Tibial nerve (tissue), 4 donors: ENCODE data around the gene C2orf76. TPM values are rescaled to one million over a fixed set of nuclear protein-coding genes. Genes with fewer than 3 reads are reported as not detected.
"Not testable (repeated sequence)": the region's sequence is repeated elsewhere in the genome, so short reads cannot be mapped to it uniquely, and the experiment has no call there.

Experiments
- DNase-seq, 2 donors: peaks; one replicate each; pipeline ENCODE4 v3.0.0-alpha.2; 2019; ENCODE audit warnings: low spot score in 2 of 2
- H3K27ac ChIP-seq, 4 donors: fragments of 200-600 bp; sonication (generic) in 3 of 4; one replicate each; pipeline ENCODE4 v1.5.1; 2017 to 2019; ENCODE audit warnings: mild to moderate bottlenecking in 1 of 4
- H3K27me3 ChIP-seq, 2 donors: fragments of 200-600 bp; sonication (generic) in 1 of 2; one replicate each; pipeline versions ENCODE4 v1.5.1 to v1.6.0; 2017 to 2019
- H3K36me3 ChIP-seq, 3 donors: fragments of 200-600 bp; sonication (generic); one replicate each; pipeline ENCODE4 v1.5.1; 2018 to 2019
- H3K4me1 ChIP-seq, 4 donors: fragments of 200-600 bp; sonication (generic) in 3 of 4; one replicate each; pipeline ENCODE4 v1.5.1; 2017 to 2019
- H3K4me3 ChIP-seq, 4 donors: fragments of 200-600 bp; sonication (generic) in 3 of 4; one replicate each; pipeline ENCODE4 v1.5.1; 2017 to 2019; ENCODE audit warnings: mild to moderate bottlenecking in 1 of 4, moderate library complexity in 1 of 4
- H3K9me3 ChIP-seq, 4 donors: fragments of 200-600 bp; sonication (generic) in 3 of 4; one replicate each; pipeline ENCODE4 v1.5.1; 2017 to 2019
- CTCF ChIP-seq, 5 experiments: fragments of 200-600 bp in 3 of 5; fragments of 450-650 bp in 2 of 5; sonication (generic) in 3 of 5; IDR thresholded peaks; one replicate each; pipeline ENCODE4 v1.5.1; 2016 to 2019; ENCODE audit warnings: antibody characterized with exemption in 5 of 5, mild to moderate bottlenecking in 3 of 5, moderate library complexity in 2 of 5
- EP300 ChIP-seq, 2 donors: sonication (generic); formaldehyde crosslinking; IDR thresholded peaks; one replicate each; pipeline ENCODE4 v1.6.1; 2017; ENCODE audit warnings: antibody characterized with exemption in 2 of 2, mild to moderate bottlenecking in 1 of 2
- POLR2A ChIP-seq, 2 donors: fragments of 450-650 bp; IDR thresholded peaks; one replicate each; pipeline ENCODE4 v1.6.1; 2017; ENCODE audit warnings: antibody characterized with exemption in 2 of 2, mild to moderate bottlenecking in 2 of 2, moderate library complexity in 2 of 2
- WGBS, 2 donors: methylation state at CpG; one replicate each; pipeline ENCODE4 v1.1.5; 2018; 5-methylcytosine and 5-hydroxymethylcytosine counted together
- total RNA-seq, 4 donors: library from RNA; depleted of rRNA; stranded (reverse); fragments of >200 nt; gene quantifications; one replicate each; pipeline ENCODE4 v1.1.0, GENCODE V29; 2016

Gene C2orf76
- total RNA-seq, 4 donors from 2014 or later = 1.4 to 14.2 (median 9.4) TPM

DNA sequence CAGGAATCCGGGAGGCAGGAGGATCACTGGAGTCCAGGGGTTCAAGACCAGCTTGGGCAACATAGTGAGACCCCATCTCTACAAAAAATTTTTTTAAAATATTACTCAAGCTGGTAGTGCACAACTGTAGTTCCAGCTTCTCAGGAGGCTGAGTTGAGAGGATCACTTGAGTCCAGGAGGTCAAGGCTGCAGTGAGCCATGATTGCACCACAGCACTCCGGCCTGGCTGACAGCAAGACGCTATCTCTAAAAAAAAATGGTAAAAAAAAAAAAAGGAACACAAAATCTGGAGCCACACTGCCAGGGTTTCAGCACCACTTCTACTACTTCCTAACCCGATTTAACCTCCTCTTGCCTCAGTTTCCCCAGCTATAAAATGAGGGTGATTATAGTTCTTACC, 86.0 kb downstream of the C2orf76 start:
- Histone ChIP-seq H3K36me3 (no peaks in the 10 kb centered on the region), H3K4me3 (no peak overlapping the region), H3K4me1 (peaks cover 0 to 15% (median 5%) of the 10 kb centered on the region in 4 donors), H3K27ac (no peak overlapping the region), H3K9me3 (no peaks in the 10 kb centered on the region), H3K27me3 (no peaks in the 10 kb centered on the region)
- no peak for TF ChIP-seq CTCF (IDR thresholded peaks at IDR 0.05)
- no peak for TF ChIP-seq POLR2A (IDR thresholded peaks at IDR 0.05)
- TF ChIP-seq EP300 (IDR thresholded peaks at IDR 0.05) = no peak
- WGBS, 2 donors = 63 to 68% methylated on average over 4 of the region's 4 CpGs
- DNase-seq = no peak

DNA sequence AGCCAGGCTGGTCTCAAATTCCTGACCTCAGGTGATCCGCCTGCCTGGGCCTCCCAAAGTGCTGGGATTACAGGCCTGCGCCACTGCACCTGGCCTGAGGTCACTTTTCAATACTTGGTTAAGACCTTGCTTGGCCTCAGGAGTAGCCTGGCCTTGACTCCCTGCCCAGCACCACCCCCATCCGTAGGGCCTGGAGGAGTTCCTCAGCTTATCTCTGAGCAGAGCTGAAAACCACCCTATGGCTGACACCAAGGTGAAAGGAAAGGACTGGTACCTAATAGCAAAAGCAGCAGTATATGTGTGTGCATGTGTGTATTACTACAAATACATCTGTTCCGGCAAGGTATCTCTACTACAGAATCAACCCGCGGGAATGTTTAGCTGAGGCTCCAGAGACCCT, 87.0 kb downstream of the C2orf76 start:
- no peaks in the 10 kb centered on the region for H3K27me3 ChIP-seq
- peaks cover 0 to 15% (median 5%) of the 10 kb centered on the region in 4 donors for H3K4me1 ChIP-seq
- H3K9me3 ChIP-seq = no peaks in the 10 kb centered on the region
- H3K27ac ChIP-seq = no peak overlapping the region
- no peak for DNase-seq
- no peak for TF ChIP-seq POLR2A (IDR thresholded peaks at IDR 0.05)
- no peak for TF ChIP-seq CTCF (IDR thresholded peaks at IDR 0.05)
- TF ChIP-seq EP300 (IDR thresholded peaks at IDR 0.05) = no peak
- WGBS, 2 donors = 88 to 94% methylated on average over 5 to 6 of the region's 6 CpGs
- no peak overlapping the region for H3K4me3 ChIP-seq
- no peaks in the 10 kb centered on the region for H3K36me3 ChIP-seq

DNA sequence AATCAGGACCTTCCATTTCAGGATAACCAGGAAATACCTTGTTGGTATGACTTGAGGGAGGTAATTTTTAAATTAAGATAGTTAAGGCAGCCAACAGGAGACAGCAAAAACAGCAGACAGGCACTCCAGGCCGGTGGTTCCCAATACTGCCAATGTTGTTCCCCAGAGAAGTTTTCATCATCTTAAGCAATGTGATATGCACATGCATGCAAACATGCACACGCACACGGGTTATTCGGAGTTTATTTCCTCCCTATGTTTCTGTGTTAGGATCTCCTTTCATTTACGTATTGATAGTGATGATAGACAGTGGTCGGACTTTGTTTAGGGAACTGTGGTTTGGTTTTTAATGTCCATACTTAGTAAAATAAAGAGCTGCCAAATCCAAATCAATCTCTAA, 87.7 kb downstream of the C2orf76 start:
- H3K4me1 ChIP-seq = peaks cover 0 to 10% (median 5%) of the 10 kb centered on the region in 4 donors
- no peak for TF ChIP-seq CTCF (IDR thresholded peaks at IDR 0.05)
- no peak for TF ChIP-seq POLR2A (IDR thresholded peaks at IDR 0.05)
- TF ChIP-seq EP300 (IDR thresholded peaks at IDR 0.05) = no peak
- H3K36me3 ChIP-seq = no peaks in the 10 kb centered on the region
- no peak overlapping the region for H3K27ac ChIP-seq
- DNase-seq = no peak
- WGBS, 2 donors = 89 to 90% methylated on average over 6 of the region's 6 CpGs
- H3K4me3 ChIP-seq = no peak overlapping the region
- H3K9me3 ChIP-seq = no peaks in the 10 kb centered on the region
- H3K27me3 ChIP-seq = no peaks in the 10 kb centered on the region

GRCh38 chr2:119278385-119278784, 88.2 kb downstream of the C2orf76 start:
- not testable (repeated sequence) for DNase-seq, H3K27me3 ChIP-seq, H3K27ac ChIP-seq, H3K4me1 ChIP-seq, H3K9me3 ChIP-seq, H3K36me3 ChIP-seq, H3K4me3 ChIP-seq
- 71 to 85% methylated on average over 2 of the region's 2 CpGs for WGBS, 2 donors

DNA sequence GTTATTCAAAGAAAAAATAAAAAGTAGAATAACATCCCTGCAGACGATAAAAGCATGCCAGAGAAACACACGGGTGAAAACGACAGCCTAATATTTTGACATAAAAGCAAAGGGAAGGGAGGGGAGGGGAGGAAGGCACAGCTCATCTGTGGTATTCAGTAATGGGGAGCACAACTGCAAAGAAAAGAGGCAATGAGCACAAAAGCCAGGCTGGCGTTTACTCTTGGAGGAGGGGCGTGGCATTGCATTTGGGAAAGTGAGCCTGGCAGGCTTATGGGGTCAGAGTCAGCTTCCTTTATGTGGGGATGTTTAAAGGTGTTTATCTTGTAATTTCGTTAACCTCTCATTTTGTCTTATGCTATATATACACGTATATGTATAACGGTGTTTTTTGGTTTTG, 89.8 kb downstream of the C2orf76 start:
- no peaks in the 10 kb centered on the region for H3K36me3 ChIP-seq
- no peaks in the 10 kb centered on the region for H3K4me1 ChIP-seq
- no peak for DNase-seq
- H3K4me3 ChIP-seq = no peak overlapping the region
- TF ChIP-seq EP300 (IDR thresholded peaks at IDR 0.05) (no peak), POLR2A (IDR thresholded peaks at IDR 0.05) (no peak), CTCF (IDR thresholded peaks at IDR 0.05) (no peak)
- 66% methylated on average over 8 of the region's 8 CpGs for WGBS, 2 donors
- no peaks in the 10 kb centered on the region for H3K27me3 ChIP-seq
- H3K9me3 ChIP-seq = no peaks in the 10 kb centered on the region
- H3K27ac ChIP-seq = no peak overlapping the region

- Histone ChIP-seq H3K27ac (no peak overlapping the region), H3K9me3 (peaks cover 0 to 6% (median 1%) of the 10 kb centered on the region in 4 donors), H3K36me3 (peaks cover 0 to 7% (median 0%) of the 10 kb centered on the region in 3 donors), H3K27me3 (no peaks in the 10 kb centered on the region), H3K4me1 (no peaks in the 10 kb centered on the region), H3K4me3 (no peak overlapping the region)
- no peak for TF ChIP-seq CTCF (IDR thresholded peaks at IDR 0.05)
- no peak for TF ChIP-seq POLR2A (IDR thresholded peaks at IDR 0.05)
- no peak for TF ChIP-seq EP300 (IDR thresholded peaks at IDR 0.05)
- DNase-seq = no peak
Observed at GRCh38 chr2:119267604-119268003, 99.0 kb downstream of the C2orf76 start.
